ENCODE results near the gene CLRN2.

DNA sequence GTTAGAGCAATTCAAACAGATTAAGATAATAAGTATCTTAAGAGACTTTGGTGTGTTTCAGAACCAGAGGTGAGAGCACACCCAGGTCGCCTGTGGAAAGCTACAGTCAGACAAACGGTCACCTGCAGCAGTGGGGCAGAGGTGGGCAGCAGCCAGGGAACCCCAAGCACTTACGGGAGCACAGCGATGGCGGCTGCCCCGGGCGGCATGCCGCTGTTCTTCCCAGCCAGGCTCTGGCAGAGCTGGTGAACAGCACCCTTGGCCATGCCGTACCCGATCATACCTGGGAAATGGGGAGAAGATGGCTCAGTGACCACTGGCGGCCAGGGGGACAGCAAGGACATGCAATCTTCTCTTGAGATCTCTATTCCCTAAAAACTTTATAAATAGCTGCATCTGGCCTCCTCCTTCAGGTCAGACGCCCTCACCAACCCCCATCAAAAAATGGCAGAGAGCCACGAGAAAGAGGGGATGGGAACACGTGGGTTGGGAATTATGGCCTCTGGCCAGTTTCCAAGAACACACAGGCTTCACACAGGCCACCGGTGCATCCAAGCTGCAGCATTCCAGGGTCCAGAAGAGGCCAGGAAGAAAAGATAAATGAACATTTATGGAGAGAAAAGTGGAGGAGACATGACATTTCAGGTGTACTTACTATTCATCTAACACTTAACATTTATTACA lies 22.8 kb upstream of the CLRN2 start:
- TF ChIP-seq YY1 (IDR thresholded peaks at IDR 0.05; ENCODE audit: insufficient read depth, insufficient read length) (no peak), ZNF274 (IDR thresholded peaks at IDR 0.05; ENCODE audit: low read depth, low read length) (no peak)
